Thoracic aorta (tissue), 2 donors: ENCODE data around the gene ATP8B3. TPM values are rescaled to one million over a fixed set of nuclear protein-coding genes. Genes with fewer than 3 reads are reported as not detected.

ENCODE experiments used
- ATAC-seq: fragments of 150-250 bp; one replicate; pipeline ENCODE4 v1.8.0; 2017; ENCODE audit warnings: low read depth; ENCODE audit not compliant: insufficient number of reproducible peaks, low FRiP score
- DNase-seq: peaks from one replicate; pipeline ENCODE4 v3.0.0-alpha.2; 2020; ENCODE audit warnings: low spot score
- H3K27ac ChIP-seq, 2 donors: fragments of 200-600 bp; sonication (generic); 1 replicate in 1 of 2; 2 replicates in 1 of 2; pipeline ENCODE4 v1.5.1; 2016; ENCODE audit warnings: mild to moderate bottlenecking in 2 of 2, moderate library complexity in 2 of 2
- H3K27me3 ChIP-seq: fragments of 200-600 bp; sonication (generic); replicated peaks from 2 replicates; pipeline ENCODE4 v1.6.0; 2016; ENCODE audit warnings: mild to moderate bottlenecking; ENCODE audit not compliant: insufficient read depth
- H3K36me3 ChIP-seq: fragments of 200-600 bp; sonication (generic); one replicate; pipeline ENCODE4 v1.5.1; 2016
- H3K4me1 ChIP-seq, 2 donors: fragments of 200-600 bp; sonication (generic); 1 replicate in 1 of 2; 2 replicates in 1 of 2; pipeline versions ENCODE4 v1.5.1 to v1.6.0; 2016; ENCODE audit warnings: low read depth in 2 of 2, mild to moderate bottlenecking in 1 of 2; ENCODE audit not compliant: control insufficient read depth in 1 of 2
- H3K4me3 ChIP-seq: fragments of 200-600 bp; sonication (generic); 2 replicates; pipeline ENCODE4 v1.5.1; 2016; ENCODE audit warnings: mild to moderate bottlenecking
- H3K9me3 ChIP-seq: fragments of 200-600 bp; sonication (generic); 2 replicates; pipeline ENCODE4 v1.5.1; 2016
- CTCF ChIP-seq: fragments of 200-600 bp; sonication (generic); IDR thresholded peaks from one replicate; pipeline ENCODE4 v1.5.1; 2019; ENCODE audit warnings: antibody characterized with exemption
- total RNA-seq, 2 donors: library from RNA; depleted of rRNA; stranded (reverse); fragments of >200 nt; gene quantifications; one replicate each; pipeline versions ENCODE4 v1.1.0 to v1.2.3, GENCODE V29; 2016

Gene ATP8B3
- total RNA-seq, 2 donors from 2014 or later, result 0.21 to 1.4 TPM

- H3K4me3 ChIP-seq, result peak overlapping the region; percentile 74
- TF ChIP-seq CTCF, result no peak
Measured at GRCh38 chr19:1811472-1811894, 593 bp downstream of the ATP8B3 start.

GRCh38 chr19:1810439-1811160 lies 1.5 kb downstream of the ATP8B3 start:
- ATAC-seq (no peak), DNase-seq (no peak)
- Histone ChIP-seq H3K36me3 (no peaks in the 10 kb centered on the region), H3K27ac (peak overlapping the region; percentile 50 to 61), H3K4me1 (peaks cover 4 to 17% of the 10 kb centered on the region in 2 donors), H3K27me3 (no peaks in the 10 kb centered on the region), H3K9me3 (no peaks in the 10 kb centered on the region), H3K4me3 (no peak overlapping the region)
- no peak for TF ChIP-seq CTCF

More at GRCh38 chr19:1811472-1811894, 593 bp downstream of the ATP8B3 start:
- ATAC-seq (peak; percentile 48), DNase-seq (peak; percentile 58)
- H3K27me3 ChIP-seq, result no peaks in the 10 kb centered on the region
- peaks cover 4 to 17% of the 10 kb centered on the region in 2 donors for H3K4me1 ChIP-seq
- H3K36me3 ChIP-seq, result peaks cover 7% of the 10 kb centered on the region
- H3K9me3 ChIP-seq, result no peaks in the 10 kb centered on the region
- peak overlapping the region; percentile 50 to 61 for H3K27ac ChIP-seq

- DNase-seq (no peak), ATAC-seq (no peak)
- Histone ChIP-seq H3K4me3 (no peak overlapping the region), H3K27ac (no peak overlapping the region), H3K36me3 (no peaks in the 10 kb centered on the region), H3K9me3 (no peaks in the 10 kb centered on the region), H3K27me3 (no peaks in the 10 kb centered on the region), H3K4me1 (peaks cover 4 to 17% of the 10 kb centered on the region in 2 donors)
- TF ChIP-seq CTCF, result no peak
Measured at GRCh38 chr19:1809678-1810077, 2.4 kb downstream of the ATP8B3 start.

- ATAC-seq, result no peak
- H3K27ac ChIP-seq, result no peak overlapping the region
- no peak for TF ChIP-seq CTCF
Measured at GRCh38 chr19:1808395-1808731, 3.7 kb downstream of the ATP8B3 start.

GRCh38 chr19:1807695-1808394 lies 4.2 kb downstream of the ATP8B3 start:
- no peak for DNase-seq
- H3K36me3 ChIP-seq, result no peaks in the 10 kb centered on the region
- no peaks in the 10 kb centered on the region for H3K9me3 ChIP-seq

More at GRCh38 chr19:1808395-1808731, 3.7 kb downstream of the ATP8B3 start:
- Histone ChIP-seq H3K27me3 (no peaks in the 10 kb centered on the region), H3K36me3 (no peaks in the 10 kb centered on the region), H3K9me3 (no peaks in the 10 kb centered on the region), H3K4me3 (no peak overlapping the region), H3K4me1 (peaks cover 4 to 16% of the 10 kb centered on the region in 2 donors)
- DNase-seq, result no peak

More at GRCh38 chr19:1807695-1808394, 4.2 kb downstream of the ATP8B3 start:
- ATAC-seq, result no peak
- peaks cover 4 to 11% of the 10 kb centered on the region in 2 donors for H3K4me1 ChIP-seq
- H3K27ac ChIP-seq, result no peak overlapping the region
- no peaks in the 10 kb centered on the region for H3K27me3 ChIP-seq
- TF ChIP-seq CTCF, result no peak
- no peak overlapping the region for H3K4me3 ChIP-seq
